A549 (cell line): ENCODE measurements around the gene SHC3. TPM values are rescaled to one million over a fixed set of nuclear protein-coding genes. Genes with fewer than 3 reads are reported as not detected.

ENCODE experiments used
- ATAC-seq, 2 experiments: fragments of 200-7000 bp in 1 of 2; fragments of >200 bp in 1 of 2; cut with Nextera tagmentation in 1 of 2; cut with Tn5 transposase in 1 of 2; 3 replicates each; pipeline versions ENCODE4 v1.8.0 to v1.9.1; 2018 to 2020; ENCODE audit warnings: mild to moderate bottlenecking in 1 of 2, moderate library complexity in 1 of 2
- CTCF ChIA-PET: fragments of 300-600 bp; sonication (Branson Sonifier 250); formaldehyde crosslinking; extraction: SDS; loops from one replicate; lab custom pipeline; 2021; ENCODE audit warnings: antibody characterized with exemption, inconsistent platforms; lab: Yijun Ruan, JAX
- POLR2A ChIA-PET: fragments of 350-600 bp; formaldehyde crosslinking; extraction: SDS; loops from one replicate; lab custom pipeline; 2021; ENCODE audit warnings: antibody characterized with exemption, inconsistent platforms; lab: Yijun Ruan, JAX
- DNase-seq, 2 experiments: peaks; one replicate each; pipeline versions ENCODE4 v3.0.0 to v3.0.0-alpha.2; 2011 to 2016; ENCODE audit warnings: low read depth in 1 of 2, low spot score in 1 of 2
- FAIRE-seq: peaks from 2 replicates; lab custom pipeline; 2011; peaks lifted over from hg19 to GRCh38; lab: Jason Lieb, UNC
- H3K27ac ChIP-seq, 2 experiments: fragments of >200 bp; sonication (Bioruptor Twin); formaldehyde crosslinking; 3 replicates each; pipeline ENCODE4 v1.5.1; 2016 to 2017
- H3K4me1 ChIP-seq: fragments of >200 bp; sonication (Bioruptor Twin); formaldehyde crosslinking; 3 replicates; pipeline ENCODE4 v1.6.1; 2016
- H3K4me2 ChIP-seq: fragments of >200 bp; sonication (Bioruptor Twin); formaldehyde crosslinking; 3 replicates; pipeline ENCODE4 v1.6.1; 2016
- H3K4me3 ChIP-seq: fragments of >200 bp; sonication (Bioruptor Twin); formaldehyde crosslinking; 3 replicates; pipeline ENCODE4 v1.5.1; 2016
- H3K9me3 ChIP-seq: fragments of >200 bp; sonication (Bioruptor Twin); formaldehyde crosslinking; 3 replicates; pipeline ENCODE4 v1.6.1; 2016
- CEBPB ChIP-seq, 2 experiments: fragments of >200 bp in 1 of 2; sonication (Bioruptor Twin) in 1 of 2; formaldehyde crosslinking in 1 of 2; IDR thresholded peaks; 2 replicates each; pipeline ENCODE4 v1.6.1; 2012 to 2016
- CTCF ChIP-seq: fragments of >200 bp; sonication (Bioruptor Twin); formaldehyde crosslinking; IDR thresholded peaks from 3 replicates; pipeline ENCODE4 v1.5.1; 2016
- EHMT2 ChIP-seq: fragments of 200-600 bp; sonication (generic); IDR thresholded peaks from 2 replicates; pipeline ENCODE4 v1.6.1; 2016; ENCODE audit warnings: antibody characterized with exemption, low read depth, mild to moderate bottlenecking, moderate library complexity
- ESRRA ChIP-seq: fragments of 150-350 bp; IDR thresholded peaks from 2 replicates; pipeline ENCODE4 v1.6.1; 2014; ENCODE audit warnings: mild to moderate bottlenecking, low read length, borderline replicate concordance
- FOSL2 ChIP-seq, 2 experiments: fragments of 450-650 bp in 1 of 2; fragments of >200 bp in 1 of 2; sonication (Bioruptor Twin) in 1 of 2; formaldehyde crosslinking; IDR thresholded peaks; 2 replicates each; pipeline versions ENCODE4 v1.5.0 to v1.6.1; 2016 to 2020; ENCODE audit warnings: mild to moderate bottlenecking in 1 of 2, moderate library complexity in 1 of 2
- HOXB13 ChIP-seq: fragments of 250-450 bp; sonication (Bioruptor Pico); IDR thresholded peaks from 2 replicates; pipeline ENCODE4 v1.5.0; 2020; ENCODE audit warnings: low read depth, mild to moderate bottlenecking, moderate library complexity
- KDM1A ChIP-seq: fragments of 200-600 bp; sonication (generic); IDR thresholded peaks from 2 replicates; pipeline ENCODE4 v1.6.1; 2016; ENCODE audit warnings: low read depth, mild to moderate bottlenecking
- KDM5A ChIP-seq: fragments of 200-600 bp; sonication (generic); IDR thresholded peaks from 2 replicates; pipeline ENCODE4 v1.6.1; 2016; ENCODE audit warnings: antibody characterized with exemption, mild to moderate bottlenecking
- MAFK ChIP-seq: fragments of 450-650 bp; IDR thresholded peaks from 2 replicates; pipeline ENCODE4 v1.6.1; 2014; ENCODE audit not compliant: partially characterized antibody
- MAZ ChIP-seq: fragments of 150-350 bp; IDR thresholded peaks from 2 replicates; pipeline ENCODE4 v1.6.1; 2014; ENCODE audit warnings: antibody characterized with exemption, low read depth, low read length, borderline replicate concordance
- PHF8 ChIP-seq: fragments of 200-600 bp; sonication (generic); IDR thresholded peaks from 2 replicates; pipeline ENCODE4 v1.6.1; 2016; ENCODE audit warnings: low read depth, mild to moderate bottlenecking, antibody characterized with exemption, moderate library complexity, borderline replicate concordance
- POLR2AphosphoS2 ChIP-seq: conservative IDR thresholded peaks from 2 replicates; pipeline ENCODE4 v1.6.1; 2012; ENCODE audit warnings: low read length, improper control_type of control experiment, inconsistent platforms
- RAD21 ChIP-seq, 2 experiments: fragments of >200 bp in 1 of 2; sonication (Bioruptor Twin) in 1 of 2; formaldehyde crosslinking in 1 of 2; IDR thresholded peaks in 1 of 2; conservative IDR thresholded peaks in 1 of 2; 2 replicates in 1 of 2; 3 replicates in 1 of 2; pipeline ENCODE4 v1.6.1; 2012 to 2018; ENCODE audit warnings: inconsistent platforms in 1 of 2
- SMC3 ChIP-seq: fragments of >200 bp; sonication (Bioruptor Twin); formaldehyde crosslinking; IDR thresholded peaks from 3 replicates; pipeline ENCODE4 v1.6.1; 2018; ENCODE audit warnings: inconsistent platforms
- SREBF2 ChIP-seq: fragments of 450-650 bp; IDR thresholded peaks from 2 replicates; pipeline ENCODE4 v1.6.1; 2014; ENCODE audit warnings: mild to moderate bottlenecking, moderate library complexity
- TP53 ChIP-seq: fragments of 250-450 bp; sonication (Bioruptor Pico); IDR thresholded peaks from 2 replicates; pipeline ENCODE4 v1.5.0; 2021; ENCODE audit warnings: mild to moderate bottlenecking, moderate library complexity
- USF2 ChIP-seq: fragments of 450-650 bp; IDR thresholded peaks from 2 replicates; pipeline ENCODE4 v1.6.1; 2014; ENCODE audit warnings: antibody characterized with exemption
- WGBS: methylation state at CpG from one replicate; pipeline ENCODE4 v1.1.6; 2017; ENCODE audit errors: missing lambda C conversion rate; 5-methylcytosine and 5-hydroxymethylcytosine counted together
- polyA plus RNA-seq, 4 experiments: library from polyadenylated mRNA; depleted of rRNA in 3 of 4; stranded (reverse); fragments of >200 nt; fragmentation: RNase III in 1 of 4; extraction: RNeasy Plus Mini Kit Qiagen cat#74134 plus additional on column Dnase treatment in 1 of 4; gene quantifications; 2 replicates in 3 of 4; 3 replicates in 1 of 4; pipeline ENCODE4 v1.2.3, GENCODE V29; 2011 to 2017
- TF ChIP-seq, protein P1 (sequence below): fragments of >200 bp; sonication (Bioruptor Twin); formaldehyde crosslinking; IDR thresholded peaks from 3 replicates; pipeline ENCODE4 v1.6.1; 2016
- TF ChIP-seq, protein P2 (sequence below): fragments of 150-350 bp; IDR thresholded peaks from 2 replicates; pipeline ENCODE4 v1.6.1; 2014; ENCODE audit warnings: low read depth, mild to moderate bottlenecking, low read length

SHC3 gene
- polyA plus RNA-seq, 2 of the 4 experiments (the other 2 are of a cell fraction) = 0.09 to 0.88 TPM

DNA sequence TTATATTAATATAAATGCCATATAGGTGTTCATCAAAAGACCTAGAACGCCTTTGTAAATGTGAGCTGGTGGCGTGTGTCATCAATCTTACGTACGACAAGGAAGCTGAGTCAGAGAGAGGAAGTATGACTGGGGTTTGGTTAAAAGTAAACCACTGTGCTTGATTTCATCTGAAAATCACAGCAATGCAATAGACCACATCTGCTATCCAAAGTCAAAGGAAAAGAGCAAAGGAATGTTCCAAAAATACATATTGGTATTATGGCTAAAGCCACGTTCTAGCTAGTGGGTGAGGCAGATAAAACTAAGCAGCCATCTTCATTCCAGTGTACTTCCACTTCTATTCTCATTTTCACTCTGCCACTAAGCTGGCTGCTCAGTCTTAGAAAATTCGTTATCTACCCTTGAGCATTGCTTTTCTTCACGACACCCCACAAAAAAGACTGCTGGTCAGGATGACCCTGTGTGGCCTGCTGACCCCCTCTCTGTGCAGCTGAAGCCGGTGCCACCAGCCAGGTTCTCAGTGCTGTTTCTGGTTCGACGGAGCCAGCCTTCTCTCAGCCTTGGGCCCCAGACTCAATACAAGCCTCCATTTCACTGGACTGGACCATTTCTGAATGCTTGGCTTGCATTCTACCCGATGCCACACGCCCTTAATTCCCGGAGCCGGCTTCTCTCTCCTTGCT is 23.8 kb downstream of the SHC3 start:
- peaks cover 23% of the 10 kb centered on the region for H3K4me1 ChIP-seq
- peak overlapping the region; percentile 64 for H3K4me2 ChIP-seq
- 56% methylated on average over 14 of the region's 14 CpGs for WGBS
- TF ChIP-seq FOSL2 (IDR thresholded peaks at IDR 0.05) = no peak
- peak; percentile 52 for TF ChIP-seq FOSL2 (CRISPR knock-in tag; IDR thresholded peaks at IDR 0.05)
- peak; percentile 45 for TF ChIP-seq MAFK
- no peak for TF ChIP-seq RAD21 (conservative IDR thresholded peaks at IDR 0.05 in 1 of 2, IDR thresholded peaks at IDR 0.05 in 1 of 2)
- H3K4me3 ChIP-seq = no peak overlapping the region
- ATAC-seq (peak; percentile 70 to 77; a peak in 5 of 6 replicates), FAIRE-seq (no peak), DNase-seq (peak; percentile 55 to 60)
- no peaks in the 10 kb centered on the region for H3K9me3 ChIP-seq
- POLR2A ChIA-PET = interaction anchor here (2.1 kb wide), 1 partner anchor 25 kb away, joined by 8 read pairs; no protein-coding TSS in a partner anchor
- peak overlapping the region; percentile 72 to 86 for H3K27ac ChIP-seq
- CTCF ChIA-PET = interaction anchor here (1.6 to 2.0 kb wide), 3 partner anchors 15 to 124 kb away, joined by 4 to 7 read pairs (median 6); no protein-coding TSS in a partner anchor

DNA sequence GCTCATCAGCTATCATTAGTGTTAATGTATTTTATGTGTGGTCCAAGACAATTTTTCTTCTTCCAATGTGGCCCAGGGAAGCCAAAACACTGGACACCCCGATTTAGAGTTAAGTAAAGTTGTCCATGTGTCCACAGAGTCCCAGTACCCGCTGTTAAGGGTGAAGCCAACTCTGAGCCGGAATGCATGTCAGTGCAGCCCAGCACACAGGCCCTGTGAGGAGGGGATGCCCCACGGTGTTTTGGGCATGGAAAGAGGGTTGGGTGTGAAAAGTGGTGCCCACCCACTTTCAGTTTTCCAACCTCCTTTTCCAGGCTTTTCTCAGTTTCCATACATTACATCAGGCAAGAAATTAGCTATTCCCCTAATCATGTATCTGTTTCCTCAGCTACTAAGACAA is 24.4 kb downstream of the SHC3 start:
- ATAC-seq = peak in 1 of 2 experiments; percentile 51; a peak in 2 of 6 replicates
- CTCF ChIA-PET = interaction anchor here (1.6 to 2.0 kb wide), 3 partner anchors 15 to 125 kb away, joined by 4 to 7 read pairs (median 6); no protein-coding TSS in a partner anchor
- peaks cover 27% of the 10 kb centered on the region for H3K4me1 ChIP-seq
- H3K27ac ChIP-seq = peak overlapping the region; percentile 72 to 86
- no peak for FAIRE-seq
- TF ChIP-seq EHMT2 = no peak
- TF ChIP-seq HOXB13 (CRISPR knock-in tag) = no peak
- no peak for TF ChIP-seq CEBPB (IDR thresholded peaks at IDR 0.05)
- no peak for TF ChIP-seq KDM5A
- TF ChIP-seq PHF8 = no peak
- no peak for TF ChIP-seq ESRRA
- TF ChIP-seq, protein P1, sequence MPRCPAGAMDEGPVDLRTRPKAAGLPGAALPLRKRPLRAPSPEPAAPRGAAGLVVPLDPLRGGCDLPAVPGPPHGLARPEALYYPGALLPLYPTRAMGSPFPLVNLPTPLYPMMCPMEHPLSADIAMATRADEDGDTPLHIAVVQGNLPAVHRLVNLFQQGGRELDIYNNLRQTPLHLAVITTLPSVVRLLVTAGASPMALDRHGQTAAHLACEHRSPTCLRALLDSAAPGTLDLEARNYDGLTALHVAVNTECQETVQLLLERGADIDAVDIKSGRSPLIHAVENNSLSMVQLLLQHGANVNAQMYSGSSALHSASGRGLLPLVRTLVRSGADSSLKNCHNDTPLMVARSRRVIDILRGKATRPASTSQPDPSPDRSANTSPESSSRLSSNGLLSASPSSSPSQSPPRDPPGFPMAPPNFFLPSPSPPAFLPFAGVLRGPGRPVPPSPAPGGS = no peak
- no peak for TF ChIP-seq USF2
- TF ChIP-seq, protein P2, sequence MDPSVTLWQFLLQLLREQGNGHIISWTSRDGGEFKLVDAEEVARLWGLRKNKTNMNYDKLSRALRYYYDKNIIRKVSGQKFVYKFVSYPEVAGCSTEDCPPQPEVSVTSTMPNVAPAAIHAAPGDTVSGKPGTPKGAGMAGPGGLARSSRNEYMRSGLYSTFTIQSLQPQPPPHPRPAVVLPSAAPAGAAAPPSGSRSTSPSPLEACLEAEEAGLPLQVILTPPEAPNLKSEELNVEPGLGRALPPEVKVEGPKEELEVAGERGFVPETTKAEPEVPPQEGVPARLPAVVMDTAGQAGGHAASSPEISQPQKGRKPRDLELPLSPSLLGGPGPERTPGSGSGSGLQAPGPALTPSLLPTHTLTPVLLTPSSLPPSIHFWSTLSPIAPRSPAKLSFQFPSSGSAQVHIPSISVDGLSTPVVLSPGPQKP = no peak
- no peak for TF ChIP-seq CTCF
- TF ChIP-seq KDM1A = no peak
- TF ChIP-seq TP53 (CRISPR knock-in tag) = no peak
- TF ChIP-seq SMC3 = no peak
- TF ChIP-seq SREBF2 = no peak
- no peak for TF ChIP-seq POLR2AphosphoS2
- TF ChIP-seq MAZ = no peak
- TF ChIP-seq RAD21 (conservative IDR thresholded peaks at IDR 0.05 in 1 of 2, IDR thresholded peaks at IDR 0.05 in 1 of 2) = no peak
- no peak for TF ChIP-seq MAFK
- no peak overlapping the region for H3K4me3 ChIP-seq
- POLR2A ChIA-PET = interaction anchor here (2.1 kb wide), 1 partner anchor 26 kb away, joined by 8 read pairs; no protein-coding TSS in a partner anchor
- WGBS = 47% methylated on average over 4 of the region's 4 CpGs
- DNase-seq = no peak
- H3K4me2 ChIP-seq = peak overlapping the region; percentile 64
- H3K9me3 ChIP-seq = no peaks in the 10 kb centered on the region
